Left ventricle myocardium inferior (tissue), 1 donor: Measurements from ENCODE around the gene OXTR. TPM values are rescaled to one million over a fixed set of nuclear protein-coding genes. Genes with fewer than 3 reads are reported as not detected.

ENCODE experiments used
- DNase-seq: peaks from one replicate; pipeline ENCODE4 v3.0.0-alpha.2; 2020
- H3K27ac ChIP-seq: fragments of 200-600 bp; replicated peaks from 2 replicates; pipeline ENCODE4 v1.8.0; 2021
- H3K27me3 ChIP-seq: fragments of 200-600 bp; 2 replicates; pipeline ENCODE4 v1.8.0; 2021; ENCODE audit warnings: low read depth
- H3K36me3 ChIP-seq: fragments of 200-600 bp; 2 replicates; pipeline ENCODE4 v1.8.0; 2021
- H3K4me1 ChIP-seq: fragments of 200-600 bp; 2 replicates; pipeline ENCODE4 v1.8.0; 2021
- H3K4me3 ChIP-seq: fragments of 200-600 bp; 2 replicates; pipeline ENCODE4 v1.8.0; 2021; ENCODE audit warnings: mild to moderate bottlenecking, moderate library complexity
- H3K9me3 ChIP-seq: fragments of 200-600 bp; replicated peaks from 2 replicates; pipeline ENCODE4 v1.8.0; 2021
- CTCF ChIP-seq: fragments of 200-600 bp; IDR thresholded peaks from 2 replicates; pipeline ENCODE4 v1.8.0; 2021; ENCODE audit warnings: antibody characterized with exemption, mild to moderate bottlenecking, borderline replicate concordance
- intact Hi-C: fragments of 100-400 bp; cut with micrococcal nuclease; formaldehyde crosslinking; loops from one replicate; pipeline ENCODE4 v1.11.0; 2022
- total RNA-seq: library from RNA; stranded (reverse); fragmentation: NEBNext Ultra II Directional; extraction: Animal tissue kit (Norgen Biotek cat#: 25700); gene quantifications from one replicate; pipeline ENCODE4 v1.2.1, GENCODE V29; 2021
- donor health status: DM: no; HTN: yes; CAD: no; lungs with severe emphysema.

OXTR gene
- total RNA-seq, 1 donor from 2014 or later, result 0.14 TPM

- TF ChIP-seq CTCF, result no peak
- H3K36me3 ChIP-seq, result no peaks in the 10 kb centered on the region
- intact Hi-C loops, result no loop called here
- H3K4me3 ChIP-seq, result no peak overlapping the region
- DNase-seq, result no peak
- no peaks in the 10 kb centered on the region for H3K4me1 ChIP-seq
- H3K27ac ChIP-seq, result no peak overlapping the region
- no peaks in the 10 kb centered on the region for H3K27me3 ChIP-seq
- H3K9me3 ChIP-seq, result no peaks in the 10 kb centered on the region
Observed at GRCh38 chr3:8759038-8759707, 10.2 kb downstream of the OXTR start.

- no peak overlapping the region for H3K4me3 ChIP-seq
- H3K36me3 ChIP-seq, result no peaks in the 10 kb centered on the region
- H3K9me3 ChIP-seq, result no peaks in the 10 kb centered on the region
- no peaks in the 10 kb centered on the region for H3K4me1 ChIP-seq
- DNase-seq, result no peak
- no peaks in the 10 kb centered on the region for H3K27me3 ChIP-seq
- intact Hi-C loops, result no loop called here
- TF ChIP-seq CTCF, result no peak
- no peak overlapping the region for H3K27ac ChIP-seq
Observed at GRCh38 chr3:8757551-8758518, 11.6 kb downstream of the OXTR start.

- intact Hi-C loops, result no loop called here
- no peak overlapping the region for H3K27ac ChIP-seq
- H3K9me3 ChIP-seq, result no peaks in the 10 kb centered on the region
- DNase-seq, result no peak
- no peak overlapping the region for H3K4me3 ChIP-seq
- H3K4me1 ChIP-seq, result no peaks in the 10 kb centered on the region
- no peaks in the 10 kb centered on the region for H3K27me3 ChIP-seq
- H3K36me3 ChIP-seq, result no peaks in the 10 kb centered on the region
- TF ChIP-seq CTCF, result no peak
Observed at GRCh38 chr3:8756671-8757070, 12.7 kb downstream of the OXTR start.

GRCh38 chr3:8755564-8756237 is 13.7 kb downstream of the OXTR start:
- Histone ChIP-seq H3K27me3 (no peaks in the 10 kb centered on the region), H3K36me3 (no peaks in the 10 kb centered on the region), H3K4me3 (no peak overlapping the region), H3K27ac (no peak overlapping the region), H3K4me1 (no peaks in the 10 kb centered on the region), H3K9me3 (no peaks in the 10 kb centered on the region)
- intact Hi-C loops, result no loop called here
- no peak for DNase-seq
- TF ChIP-seq CTCF, result no peak

- no peak overlapping the region for H3K4me3 ChIP-seq
- H3K9me3 ChIP-seq, result no peaks in the 10 kb centered on the region
- H3K4me1 ChIP-seq, result no peaks in the 10 kb centered on the region
- no peak for TF ChIP-seq CTCF
- H3K36me3 ChIP-seq, result no peaks in the 10 kb centered on the region
- intact Hi-C loops, result no loop called here
- H3K27ac ChIP-seq, result no peak overlapping the region
- no peak for DNase-seq
- no peaks in the 10 kb centered on the region for H3K27me3 ChIP-seq
Observed at GRCh38 chr3:8755097-8755496, 14.3 kb downstream of the OXTR start.
